Trophoblast cell (in vitro differentiated cells and primary cell): Measurements from ENCODE around the gene NME7.

Experiments
- DNase-seq, 2 donors: peaks; one replicate each; pipeline ENCODE4 v3.0.0-alpha.2; 2016
- H2AFZ ChIP-seq: 2 replicates; pipeline ENCODE4 v1.6.1; 2013; ENCODE audit warnings: low read length, moderate library complexity, mild to moderate bottlenecking; ENCODE audit not compliant: insufficient read depth, poor library complexity
- H2AK5ac ChIP-seq: 2 replicates; pipeline ENCODE4 v1.6.1; 2013; ENCODE audit warnings: mild to moderate bottlenecking, low read length
- H2BK120ac ChIP-seq: 2 replicates; pipeline ENCODE4 v1.6.1; 2013; ENCODE audit warnings: low read length, mild to moderate bottlenecking, moderate library complexity; ENCODE audit not compliant: insufficient read depth, poor library complexity
- H2BK12ac ChIP-seq: 2 replicates; pipeline ENCODE4 v1.6.1; 2013; ENCODE audit warnings: mild to moderate bottlenecking, low read length, moderate library complexity
- H2BK5ac ChIP-seq: 2 replicates; pipeline ENCODE4 v1.6.1; 2013; ENCODE audit warnings: low read length, low read depth, moderate library complexity, mild to moderate bottlenecking; ENCODE audit not compliant: poor library complexity
- H3K14ac ChIP-seq: 2 replicates; pipeline ENCODE4 v1.6.1; 2013; ENCODE audit warnings: mild to moderate bottlenecking, low read length
- H3K18ac ChIP-seq: 2 replicates; pipeline ENCODE4 v1.6.1; 2013; ENCODE audit warnings: mild to moderate bottlenecking, low read length
- H3K23ac ChIP-seq: 2 replicates; pipeline ENCODE4 v1.6.1; 2013; ENCODE audit warnings: low read length
- H3K27ac ChIP-seq: 2 replicates; pipeline ENCODE4 v1.5.1; 2013; ENCODE audit warnings: low read depth, mild to moderate bottlenecking, inconsistent platforms, low read length, moderate library complexity
- H3K27me3 ChIP-seq: 2 replicates; pipeline ENCODE4 v1.6.1; 2013; ENCODE audit warnings: inconsistent platforms, mild to moderate bottlenecking, low read length, moderate library complexity; ENCODE audit not compliant: insufficient read depth
- H3K36me3 ChIP-seq, 2 experiments: 1 replicate in 1 of 2; 2 replicates in 1 of 2; pipeline ENCODE4 v1.6.1; 2013; ENCODE audit warnings: low read length in 2 of 2, mild to moderate bottlenecking in 2 of 2, moderate library complexity in 1 of 2; ENCODE audit not compliant: insufficient read depth in 2 of 2, control insufficient read depth in 1 of 2
- H3K4ac ChIP-seq: 2 replicates; pipeline ENCODE4 v1.6.1; 2013; ENCODE audit warnings: low read depth, mild to moderate bottlenecking, low read length, moderate library complexity
- H3K4me1 ChIP-seq, 2 experiments: 1 replicate in 1 of 2; 2 replicates in 1 of 2; pipeline ENCODE4 v1.6.1; 2013; ENCODE audit warnings: low read length in 2 of 2, mild to moderate bottlenecking in 2 of 2, moderate library complexity in 1 of 2; ENCODE audit not compliant: insufficient read depth in 2 of 2, control insufficient read depth in 1 of 2
- H3K4me2 ChIP-seq: 2 replicates; pipeline ENCODE4 v1.6.1; 2013; ENCODE audit warnings: inconsistent platforms, mild to moderate bottlenecking, low read length, moderate library complexity
- H3K4me3 ChIP-seq: 2 replicates; pipeline ENCODE4 v1.5.1; 2013; ENCODE audit warnings: mild to moderate bottlenecking, low read depth, low read length, inconsistent platforms
- H3K79me1 ChIP-seq: one replicate; pipeline ENCODE4 v1.6.1; 2013; ENCODE audit warnings: low read length
- H3K79me2 ChIP-seq: 2 replicates; pipeline ENCODE4 v1.6.1; 2013; ENCODE audit warnings: low read length, mild to moderate bottlenecking; ENCODE audit not compliant: control insufficient read depth, insufficient read depth, poor library complexity
- H3K9ac ChIP-seq: 2 replicates; pipeline ENCODE4 v1.6.1; 2013; ENCODE audit warnings: mild to moderate bottlenecking, low read length
- H3K9me3 ChIP-seq: 2 replicates; pipeline ENCODE4 v1.6.1; 2013; ENCODE audit warnings: low read depth, mild to moderate bottlenecking, control low read depth, inconsistent platforms, low read length; ENCODE audit not compliant: insufficient read depth
- H4K12ac ChIP-seq: 2 replicates; pipeline ENCODE4 v1.6.1; 2013; ENCODE audit warnings: low read depth, mild to moderate bottlenecking, low read length, moderate library complexity
- H4K8ac ChIP-seq: 2 replicates; pipeline ENCODE4 v1.6.1; 2013; ENCODE audit warnings: low read depth, mild to moderate bottlenecking, low read length, moderate library complexity
- H4K91ac ChIP-seq: one replicate; pipeline ENCODE4 v1.6.1; 2013; ENCODE audit warnings: low read depth, mild to moderate bottlenecking, low read length, moderate library complexity
- WGBS: extraction: QIAGEN DNeasy Blood & Tissue Kit; methylation state at CpG from one replicate; pipeline ENCODE4 v1.1.7; 2013; ENCODE audit warnings: missing lambda C conversion rate; ENCODE audit not compliant: insufficient read length, insufficient coverage; ENCODE audit errors: extremely low coverage; 5-methylcytosine and 5-hydroxymethylcytosine counted together

The NME7 gene

GRCh38 chr1:169107603-169108208 is 259.9 kb downstream of the NME7 start:
- Histone ChIP-seq H3K4me3 (peak overlapping the region; percentile 100), H2AK5ac (no peak overlapping the region), H3K36me3 (peaks cover 9 to 14% of the 10 kb centered on the region in 2 experiments), H2AFZ (no peak overlapping the region), H3K4ac (peak overlapping the region; percentile 98), H3K79me1 (peaks cover 42% of the 10 kb centered on the region), H3K23ac (no peak overlapping the region), H2BK12ac (no peak overlapping the region), H2BK120ac (no peak overlapping the region), H3K14ac (peak overlapping the region; percentile 64), H3K27me3 (no peaks in the 10 kb centered on the region), H4K91ac (peak overlapping the region; percentile 17), H4K12ac (no peak overlapping the region), H3K9me3 (no peaks in the 10 kb centered on the region), H3K18ac (peak overlapping the region; percentile 51), H4K8ac (no peak overlapping the region), H3K9ac (peak overlapping the region; percentile 88), H3K27ac (peak overlapping the region; percentile 7), H3K4me2 (peak overlapping the region; percentile 74), H3K4me1 (peaks cover 24 to 39% of the 10 kb centered on the region in 2 experiments), H2BK5ac (peak overlapping the region; percentile 70), H3K79me2 (peaks cover 28% of the 10 kb centered on the region)
- WGBS: no CpG with 5 or more reads among the region's 9 CpGs
- DNase-seq: no peak

GRCh38 chr1:169106921-169107602 is 260.5 kb downstream of the NME7 start:
- Histone ChIP-seq H2BK120ac (peak overlapping the region; percentile 59), H4K12ac (peak overlapping the region; percentile 49), H3K27ac (peak overlapping the region; percentile 93), H2AFZ (peak overlapping the region; percentile 66), H2AK5ac (peak overlapping the region; percentile 31), H3K4me1 (peaks cover 23 to 39% of the 10 kb centered on the region in 2 experiments), H2BK12ac (peak overlapping the region; percentile 27), H2BK5ac (peak overlapping the region; percentile 96), H3K9me3 (no peaks in the 10 kb centered on the region), H3K14ac (peak overlapping the region; percentile 91), H3K4me3 (peak overlapping the region; percentile 100), H4K91ac (peak overlapping the region; percentile 86), H3K36me3 (peaks cover 5 to 9% of the 10 kb centered on the region in 2 experiments), H4K8ac (peak overlapping the region; percentile 68), H3K27me3 (no peaks in the 10 kb centered on the region), H3K23ac (no peak overlapping the region), H3K79me2 (peaks cover 28% of the 10 kb centered on the region), H3K79me1 (peaks cover 39% of the 10 kb centered on the region), H3K9ac (peak overlapping the region; percentile 88), H3K4ac (peak overlapping the region; percentile 98), H3K18ac (peak overlapping the region; percentile 95), H3K4me2 (peak overlapping the region; percentile 74)
- no peak for DNase-seq
- WGBS: no CpG with 5 or more reads among the region's 41 CpGs

GRCh38 chr1:169106095-169106920 is 261.3 kb downstream of the NME7 start, which contains the start of gene ATP1B1:
ATP1B1 (plus strand) TSS chr1:169106690; CDS start chr1:169106830, 140 bp downstream.
- no CpG with 5 or more reads among the region's 100 CpGs for WGBS

More at GRCh38 chr1:169106095-169106920, 261.3 kb downstream of the NME7 start, which contains the start of gene ATP1B1:
- Histone ChIP-seq H2BK12ac (peak within 1 kb of the TSS; percentile 74), H3K9me3 (no peaks in the 10 kb centered on the region), H4K91ac (peak within 1 kb of the TSS; percentile 95), H3K36me3 (peaks cover 2 to 5% of the 10 kb centered on the region in 2 experiments), H3K18ac (peak within 1 kb of the TSS; percentile 95), H3K79me2 (peaks cover 28% of the 10 kb centered on the region), H3K9ac (peak within 1 kb of the TSS; percentile 88), H3K4me1 (peaks cover 23 to 35% of the 10 kb centered on the region in 2 experiments), H4K8ac (peak within 1 kb of the TSS; percentile 87), H2AFZ (peak within 1 kb of the TSS; percentile 83), H3K14ac (peak within 1 kb of the TSS; percentile 91), H3K27ac (peak within 1 kb of the TSS; percentile 93), H3K4ac (peak within 1 kb of the TSS; percentile 98), H2AK5ac (peak within 1 kb of the TSS; percentile 41), H2BK5ac (peak within 1 kb of the TSS; percentile 96), H3K79me1 (peaks cover 41% of the 10 kb centered on the region), H3K23ac (no peak within 1 kb of the TSS), H3K4me3 (peak within 1 kb of the TSS; percentile 100), H3K27me3 (no peaks in the 10 kb centered on the region), H4K12ac (peak within 1 kb of the TSS; percentile 58), H3K4me2 (peak within 1 kb of the TSS; percentile 86), H2BK120ac (peak within 1 kb of the TSS; percentile 87)
- DNase-seq: peak; percentile 77 to 91
